GM12891 (cell line): ENCODE data around the gene SMYD3.

ENCODE experiments used
- POLR2A ChIP-seq: IDR thresholded peaks from 2 replicates; pipeline ENCODE4 v1.6.1; 2011; ENCODE audit warnings: low read depth, low read length, control low read depth
- POLR2AphosphoS5 ChIP-seq: IDR thresholded peaks from 2 replicates; pipeline ENCODE4 v1.6.1; 2011; ENCODE audit warnings: low read depth, low read length, control low read depth

DNA sequence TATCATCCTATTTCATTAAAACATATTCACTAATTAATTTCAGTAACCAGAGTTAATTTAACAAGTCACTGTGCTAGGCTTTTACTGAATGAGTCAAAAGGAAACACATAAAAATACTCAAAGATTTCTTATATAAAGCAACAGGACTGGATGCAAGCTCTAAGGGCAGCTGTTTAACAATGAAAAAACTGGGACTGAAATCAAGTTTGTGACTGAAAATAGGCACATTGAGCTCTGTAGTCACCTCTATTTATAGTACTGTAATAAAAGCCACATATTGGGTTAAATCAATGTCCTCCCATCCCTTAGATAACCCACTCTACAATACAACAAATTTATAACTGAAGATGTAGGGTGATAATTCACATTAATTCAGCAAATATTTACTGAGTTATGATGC lies 52.4 kb downstream of the SMYD3 start:
- TF ChIP-seq POLR2A (no peak), POLR2AphosphoS5 (no peak)
